Measurements from ENCODE around the gene TAL1. TPM values are rescaled to one million over a fixed set of nuclear protein-coding genes. Genes with fewer than 3 reads are reported as not detected.

The TAL1 gene
- total and polyA plus RNA-seq, 2 experiments from 2014 or later = not detected

DNA sequence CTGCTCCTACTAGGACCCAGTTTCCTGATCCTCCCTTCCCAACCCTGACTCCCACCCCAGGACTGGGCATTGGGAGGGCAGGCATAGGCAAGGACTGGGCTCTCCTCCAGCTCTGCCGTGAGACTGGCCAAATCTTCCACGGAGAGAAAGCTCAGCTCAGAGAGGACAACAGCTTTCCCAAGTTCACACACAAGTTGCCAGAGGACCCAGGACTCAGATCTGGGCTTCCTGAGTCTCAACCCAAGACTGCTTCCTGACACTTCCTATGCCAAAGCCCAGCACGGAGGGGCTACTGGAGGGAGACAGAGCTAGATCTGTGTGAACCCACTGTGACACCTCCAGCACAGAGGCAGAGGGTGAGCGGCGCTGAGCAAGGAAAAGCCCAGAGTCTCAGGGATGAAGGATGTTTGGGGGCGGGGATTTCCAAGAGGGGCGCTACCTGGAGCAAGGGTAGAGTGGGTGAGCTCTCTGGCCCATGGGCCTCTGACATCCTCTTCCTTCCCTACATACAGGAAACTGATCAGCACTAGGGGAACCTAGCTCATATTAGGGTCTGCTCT lies 49.3 kb downstream of the TAL1 start (continued):
- TF ChIP-seq ZNF462 (CRISPR knock-in tag; IDR thresholded peaks at IDR 0.05) = no peak

DNA sequence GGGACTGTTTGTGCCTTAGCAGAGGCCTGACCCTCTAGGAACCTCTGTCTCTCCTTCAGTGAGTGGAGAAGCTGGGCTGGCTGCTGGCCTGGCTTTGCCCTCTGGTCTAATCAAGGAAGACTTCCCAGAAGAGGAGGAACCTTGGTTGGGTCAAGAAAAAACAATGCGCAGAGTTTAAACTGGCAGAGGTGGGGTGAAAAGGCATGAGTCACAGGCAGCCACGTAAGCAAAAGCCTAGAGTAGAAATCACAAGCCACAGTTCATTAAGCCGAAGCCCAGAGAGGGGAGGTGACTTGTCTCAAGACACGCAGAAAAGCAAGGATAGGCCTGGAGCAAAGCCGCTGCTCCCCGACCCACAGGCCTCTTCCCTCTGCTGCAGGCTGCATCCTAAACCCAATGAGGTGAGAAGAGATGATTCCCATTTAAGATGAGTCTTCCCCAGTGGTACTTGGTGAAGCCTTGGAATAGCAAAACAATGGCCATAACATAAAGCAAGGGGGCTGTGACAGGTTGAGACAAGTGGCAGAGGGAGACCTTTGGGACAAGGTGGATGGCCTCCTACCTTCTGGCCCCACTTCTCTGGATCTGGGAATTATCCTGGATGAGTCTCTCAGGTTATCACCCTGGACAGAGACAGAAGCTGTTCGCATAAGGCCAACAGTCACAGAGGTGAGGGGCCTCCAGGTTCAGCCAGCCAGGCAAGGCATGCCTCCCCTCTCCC lies 49.9 kb downstream of the TAL1 start:
- H3K27me3 Mint-ChIP-seq (ENCODE audit: insufficient read depth, low read depth, poor library complexity) = peaks cover 27% of the 10 kb centered on the region
- peaks cover 24% of the 10 kb centered on the region for H3K4me1 Mint-ChIP-seq
- ATAC-seq (no peak), DNase-seq (ENCODE audit: low spot score) (no peak)
- Histone ChIP-seq H3K27ac (ENCODE audit: low read depth) (no peak overlapping the region), H3K9me2 (ENCODE audit: insufficient read depth) (no peaks in the 10 kb centered on the region), H3K36me3 (ENCODE audit: insufficient read depth) (no peaks in the 10 kb centered on the region), H3K4me3 (no peak overlapping the region), H3F3A (replicated peaks; ENCODE audit: low read depth) (no peaks in the 10 kb centered on the region), H3K4me2 (no peak overlapping the region), H4K20me1 (replicated peaks; ENCODE audit: insufficient read depth) (no peaks in the 10 kb centered on the region), H3K79me2 (replicated peaks; ENCODE audit: insufficient read depth) (no peaks in the 10 kb centered on the region), H3K27me3 (ENCODE audit: insufficient read depth) (peaks cover 15% of the 10 kb centered on the region), H3K4me1 (ENCODE audit: insufficient read depth) (peaks cover 8% of the 10 kb centered on the region), H2AFZ (no peak overlapping the region)
- H3K4me3 Mint-ChIP-seq = no peak overlapping the region; the same call in 2 of the 3 replicates
- peaks cover 18% of the 10 kb centered on the region; the same call in 2 of the 3 replicates for H3K9me3 Mint-ChIP-seq
- H3K27ac Mint-ChIP-seq = no peak overlapping the region
- TF ChIP-seq NANOG (IDR thresholded peaks at IDR 0.05; ENCODE audit: borderline replicate concordance) = no peak
- TF ChIP-seq CREB1 (CRISPR knock-in tag; IDR thresholded peaks at IDR 0.05; ENCODE audit: low read depth) = no peak
- no peak for TF ChIP-seq EZH2 (IDR thresholded peaks at IDR 0.05; ENCODE audit: low read depth, unreplicated experiment)
- no peak for TF ChIP-seq ZNF114 (CRISPR knock-in tag; IDR thresholded peaks at IDR 0.05)
- TF ChIP-seq, protein P1, sequence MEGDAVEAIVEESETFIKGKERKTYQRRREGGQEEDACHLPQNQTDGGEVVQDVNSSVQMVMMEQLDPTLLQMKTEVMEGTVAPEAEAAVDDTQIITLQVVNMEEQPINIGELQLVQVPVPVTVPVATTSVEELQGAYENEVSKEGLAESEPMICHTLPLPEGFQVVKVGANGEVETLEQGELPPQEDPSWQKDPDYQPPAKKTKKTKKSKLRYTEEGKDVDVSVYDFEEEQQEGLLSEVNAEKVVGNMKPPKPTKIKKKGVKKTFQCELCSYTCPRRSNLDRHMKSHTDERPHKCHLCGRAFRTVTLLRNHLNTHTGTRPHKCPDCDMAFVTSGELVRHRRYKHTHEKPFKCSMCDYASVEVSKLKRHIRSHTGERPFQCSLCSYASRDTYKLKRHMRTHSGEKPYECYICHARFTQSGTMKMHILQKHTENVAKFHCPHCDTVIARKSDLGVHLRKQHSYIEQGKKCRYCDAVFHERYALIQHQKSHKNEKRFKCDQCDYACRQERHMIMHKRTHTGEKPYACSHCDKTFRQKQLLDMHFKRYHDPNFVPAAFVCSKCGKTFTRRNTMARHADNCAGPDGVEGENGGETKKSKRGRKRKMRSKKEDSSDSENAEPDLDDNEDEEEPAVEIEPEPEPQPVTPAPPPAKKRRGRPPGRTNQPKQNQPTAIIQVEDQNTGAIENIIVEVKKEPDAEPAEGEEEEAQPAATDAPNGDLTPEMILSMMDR (conservative IDR thresholded peaks at IDR 0.05; ENCODE audit: low read depth in 2 of 2) = no peak
- no peak for TF ChIP-seq EZH2phosphoT487 (IDR thresholded peaks at IDR 0.05; ENCODE audit: unreplicated experiment)
- TF ChIP-seq ZNF331 (CRISPR knock-in tag; IDR thresholded peaks at IDR 0.05; ENCODE audit: low read depth) = no peak
- TF ChIP-seq JUNB (IDR thresholded peaks at IDR 0.05; ENCODE audit: unreplicated experiment) = no peak
- no peaks in the 10 kb centered on the region; the same call in 2 of the 3 replicates for H3K36me3 Mint-ChIP-seq (ENCODE audit: low read depth)
